ENCODE results near the gene KRT76.

Gene KRT76

DNA sequence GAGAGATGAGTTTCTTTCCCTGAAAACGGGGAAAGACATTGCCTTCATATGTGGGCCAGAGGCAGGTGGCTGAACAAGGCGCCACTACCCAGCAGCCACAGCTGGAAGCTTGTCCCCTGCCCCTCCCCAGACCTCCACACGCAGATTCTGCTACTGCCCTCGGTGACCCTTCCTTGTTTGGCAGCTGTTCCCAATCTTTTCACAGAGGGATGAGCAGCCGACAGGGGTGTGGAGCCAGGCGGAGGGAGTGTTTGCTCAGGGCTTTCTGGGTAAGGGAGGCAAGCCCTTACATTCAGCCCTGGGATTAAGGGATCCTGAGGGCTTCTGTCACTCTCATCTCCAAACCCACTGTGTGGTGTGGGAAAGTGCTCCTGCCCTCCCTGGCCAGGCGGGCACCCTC is 41.2 kb upstream of the KRT76 start:
- TF ChIP-seq, protein P1, sequence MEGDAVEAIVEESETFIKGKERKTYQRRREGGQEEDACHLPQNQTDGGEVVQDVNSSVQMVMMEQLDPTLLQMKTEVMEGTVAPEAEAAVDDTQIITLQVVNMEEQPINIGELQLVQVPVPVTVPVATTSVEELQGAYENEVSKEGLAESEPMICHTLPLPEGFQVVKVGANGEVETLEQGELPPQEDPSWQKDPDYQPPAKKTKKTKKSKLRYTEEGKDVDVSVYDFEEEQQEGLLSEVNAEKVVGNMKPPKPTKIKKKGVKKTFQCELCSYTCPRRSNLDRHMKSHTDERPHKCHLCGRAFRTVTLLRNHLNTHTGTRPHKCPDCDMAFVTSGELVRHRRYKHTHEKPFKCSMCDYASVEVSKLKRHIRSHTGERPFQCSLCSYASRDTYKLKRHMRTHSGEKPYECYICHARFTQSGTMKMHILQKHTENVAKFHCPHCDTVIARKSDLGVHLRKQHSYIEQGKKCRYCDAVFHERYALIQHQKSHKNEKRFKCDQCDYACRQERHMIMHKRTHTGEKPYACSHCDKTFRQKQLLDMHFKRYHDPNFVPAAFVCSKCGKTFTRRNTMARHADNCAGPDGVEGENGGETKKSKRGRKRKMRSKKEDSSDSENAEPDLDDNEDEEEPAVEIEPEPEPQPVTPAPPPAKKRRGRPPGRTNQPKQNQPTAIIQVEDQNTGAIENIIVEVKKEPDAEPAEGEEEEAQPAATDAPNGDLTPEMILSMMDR (IDR thresholded peaks at IDR 0.05; ENCODE audit: insufficient read depth, low read length, poor library complexity, severe bottlenecking) = no peak
- no peak for DNase-seq (ENCODE audit: extremely low read depth, insufficient read length)
- no peak overlapping the region for H3K4me3 ChIP-seq (replicated peaks; ENCODE audit: low read depth, low read length)
- H3K27me3 ChIP-seq (replicated peaks; ENCODE audit: control insufficient read depth, insufficient read depth, low read length) = no peaks in the 10 kb centered on the region; the same call in none of the 2 replicates
- H3K36me3 ChIP-seq (ENCODE audit: control insufficient read depth, insufficient read depth, low read length) = no peaks in the 10 kb centered on the region

DNA sequence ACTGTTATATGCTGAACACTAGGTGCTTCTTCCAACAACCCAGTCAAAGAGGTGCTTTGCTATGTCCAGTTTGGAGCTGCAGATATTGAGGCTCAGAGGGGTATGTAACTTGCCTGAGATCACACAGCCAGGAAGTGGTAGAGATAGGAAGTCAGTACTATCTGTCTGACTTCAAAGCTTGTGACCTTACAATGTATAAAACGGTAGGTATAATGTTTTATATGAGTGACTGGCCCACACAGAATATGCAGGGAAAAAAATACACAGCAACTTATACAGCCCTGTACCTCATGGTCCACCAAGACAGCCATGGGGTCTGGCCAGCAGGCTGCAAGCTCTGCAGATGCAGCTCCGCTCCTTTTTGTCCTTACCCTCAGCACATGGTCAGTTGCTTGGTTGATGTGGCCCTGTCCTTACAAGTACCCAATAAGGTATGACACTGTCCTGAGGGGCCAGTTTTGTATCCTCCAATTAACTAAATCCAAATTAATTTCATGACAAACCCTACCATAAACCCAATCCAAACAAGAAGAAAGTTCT is 40.6 kb upstream of the KRT76 start:
- Histone ChIP-seq H3K36me3 (ENCODE audit: control insufficient read depth, insufficient read depth, low read length) (no peaks in the 10 kb centered on the region), H3K27me3 (replicated peaks; ENCODE audit: control insufficient read depth, insufficient read depth, low read length) (no peaks in the 10 kb centered on the region; the same call in none of the 2 replicates), H3K4me3 (replicated peaks; ENCODE audit: low read depth, low read length) (no peak overlapping the region)
- TF ChIP-seq, protein P1 (IDR thresholded peaks at IDR 0.05; ENCODE audit: insufficient read depth, low read length, poor library complexity, severe bottlenecking) = no peak
- DNase-seq (ENCODE audit: extremely low read depth, insufficient read length) = no peak

DNA sequence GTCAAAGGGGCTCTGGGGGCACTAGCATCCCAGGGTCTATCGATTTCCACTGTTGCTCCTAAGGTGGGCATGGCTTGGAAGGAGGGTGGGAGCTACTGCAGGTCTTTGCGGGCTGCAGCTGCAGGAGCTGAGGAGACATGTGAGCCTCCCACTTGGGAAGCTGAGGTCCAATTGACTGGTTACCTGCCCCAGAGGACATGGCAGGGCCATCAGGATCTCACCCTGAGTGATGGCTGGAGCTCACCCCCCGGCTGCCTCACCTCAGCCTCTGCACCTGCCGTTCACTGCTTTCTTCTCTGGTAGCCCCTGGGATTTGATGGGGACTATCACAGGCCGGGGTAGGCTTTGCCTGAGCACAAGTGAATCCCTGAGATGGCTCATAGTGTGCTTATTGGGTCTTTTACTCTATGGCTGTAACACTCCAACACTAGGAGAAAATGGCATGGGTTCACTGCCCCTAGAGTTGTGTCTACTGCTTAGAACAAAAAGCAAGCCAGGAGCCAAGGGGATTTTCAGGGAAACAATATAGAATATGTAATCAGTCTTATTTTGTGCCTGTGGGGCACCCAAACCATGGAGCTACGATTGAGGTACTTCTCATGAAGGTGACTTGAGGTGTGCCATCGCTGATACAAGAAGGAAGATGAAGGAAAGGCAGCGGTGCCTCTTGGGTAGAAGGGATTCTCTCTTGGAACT is 40.0 kb upstream of the KRT76 start:
- Histone ChIP-seq H3K36me3 (ENCODE audit: control insufficient read depth, insufficient read depth, low read length) (no peaks in the 10 kb centered on the region), H3K27me3 (replicated peaks; ENCODE audit: control insufficient read depth, insufficient read depth, low read length) (no peaks in the 10 kb centered on the region; the same call in none of the 2 replicates), H3K4me3 (replicated peaks; ENCODE audit: low read depth, low read length) (no peak overlapping the region)
- TF ChIP-seq, protein P1 (IDR thresholded peaks at IDR 0.05; ENCODE audit: insufficient read depth, low read length, poor library complexity, severe bottlenecking) = no peak
- DNase-seq (ENCODE audit: extremely low read depth, insufficient read length) = no peak

GRCh38 chr12:52815676-52816588 is 38.8 kb upstream of the KRT76 start:
- H3K36me3 ChIP-seq (ENCODE audit: control insufficient read depth, insufficient read depth, low read length) = no peaks in the 10 kb centered on the region
- TF ChIP-seq, protein P1 (IDR thresholded peaks at IDR 0.05; ENCODE audit: insufficient read depth, low read length, poor library complexity, severe bottlenecking) = no peak
- DNase-seq (ENCODE audit: extremely low read depth, insufficient read length) = no peak
- H3K27me3 ChIP-seq (replicated peaks; ENCODE audit: control insufficient read depth, insufficient read depth, low read length) = no peaks in the 10 kb centered on the region; the same call in none of the 2 replicates
- no peak overlapping the region for H3K4me3 ChIP-seq (replicated peaks; ENCODE audit: low read depth, low read length)

DNA sequence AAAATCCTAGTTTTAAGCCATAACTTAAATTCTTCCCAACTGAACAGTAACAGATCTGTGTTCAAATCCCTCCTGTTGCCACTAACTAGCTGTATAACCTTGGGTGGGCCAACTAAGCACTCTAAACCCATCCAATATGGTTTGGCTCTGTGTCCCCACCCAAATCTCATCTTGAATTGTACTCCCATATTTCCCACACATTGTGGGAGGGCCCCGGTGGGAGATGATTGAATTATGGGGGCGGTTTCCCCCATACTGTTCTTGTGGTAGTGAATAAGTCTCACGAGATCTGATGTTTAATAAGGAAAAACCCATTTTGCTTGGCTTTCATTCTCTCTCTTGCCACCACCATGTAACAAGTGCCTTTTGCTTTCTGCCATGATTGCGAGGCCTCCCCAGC is 38.0 kb upstream of the KRT76 start:
- Histone ChIP-seq H3K4me3 (replicated peaks; ENCODE audit: low read depth, low read length) (no peak overlapping the region), H3K27me3 (replicated peaks; ENCODE audit: control insufficient read depth, insufficient read depth, low read length) (no peaks in the 10 kb centered on the region; the same call in none of the 2 replicates), H3K36me3 (ENCODE audit: control insufficient read depth, insufficient read depth, low read length) (no peaks in the 10 kb centered on the region)
- DNase-seq (ENCODE audit: extremely low read depth, insufficient read length) = no peak
- TF ChIP-seq, protein P1 (IDR thresholded peaks at IDR 0.05; ENCODE audit: insufficient read depth, low read length, poor library complexity, severe bottlenecking) = no peak
